ENCODE measurements around the gene CENPX. TPM values are rescaled to one million over a fixed set of nuclear protein-coding genes. Genes with fewer than 3 reads are reported as not detected.
A peak's percentile ranks its signal among the peaks of the same experiment; 100 is the strongest.

CENPX gene
- total and polyA plus RNA-seq, 8 donors = 14.0 to 62.4 (median 19.8) TPM

DNA sequence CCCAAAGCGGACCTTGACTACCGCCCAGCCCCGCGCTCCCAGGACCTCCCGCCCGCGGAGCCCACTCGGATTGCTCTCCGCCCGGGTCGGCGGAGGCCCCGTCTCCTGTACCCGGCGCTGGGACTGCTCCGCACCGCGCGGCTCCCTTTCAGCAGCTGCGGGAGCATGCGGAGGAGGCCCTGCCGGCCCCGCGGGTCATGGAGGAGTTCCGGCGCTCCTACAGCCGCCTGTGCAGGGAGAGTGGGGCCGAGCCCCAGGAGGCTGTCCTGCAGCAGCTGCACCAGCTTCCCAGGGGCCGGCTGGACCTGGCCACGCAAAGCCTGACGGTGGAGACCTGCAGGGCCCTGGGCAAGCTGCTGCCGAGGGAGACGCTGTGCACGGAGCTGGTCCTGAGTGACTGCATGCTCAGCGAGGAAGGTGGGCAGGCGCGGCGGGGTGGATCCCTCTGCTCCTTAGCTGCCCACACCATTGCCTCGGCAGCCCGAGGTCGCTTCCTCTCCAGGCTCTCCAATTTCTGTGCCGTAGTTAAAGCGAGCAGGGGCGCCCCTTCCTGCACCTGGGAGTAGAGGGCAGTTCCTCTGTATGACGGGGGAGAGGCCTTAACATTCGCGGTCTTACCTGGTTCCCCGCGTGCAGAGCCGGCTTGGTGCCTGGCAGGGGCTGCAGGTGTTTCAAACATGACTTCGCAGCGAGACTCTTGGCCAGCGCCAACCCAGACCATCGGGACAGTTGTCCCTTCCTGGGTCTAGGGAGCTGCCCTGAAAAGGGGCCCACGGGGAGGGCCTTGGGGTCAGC, 966 bp upstream of the CENPX start:
- ATAC-seq = peak; percentile 2 to 22 (median 6)
- no peak for FAIRE-seq
- TF ChIP-seq, protein P1, sequence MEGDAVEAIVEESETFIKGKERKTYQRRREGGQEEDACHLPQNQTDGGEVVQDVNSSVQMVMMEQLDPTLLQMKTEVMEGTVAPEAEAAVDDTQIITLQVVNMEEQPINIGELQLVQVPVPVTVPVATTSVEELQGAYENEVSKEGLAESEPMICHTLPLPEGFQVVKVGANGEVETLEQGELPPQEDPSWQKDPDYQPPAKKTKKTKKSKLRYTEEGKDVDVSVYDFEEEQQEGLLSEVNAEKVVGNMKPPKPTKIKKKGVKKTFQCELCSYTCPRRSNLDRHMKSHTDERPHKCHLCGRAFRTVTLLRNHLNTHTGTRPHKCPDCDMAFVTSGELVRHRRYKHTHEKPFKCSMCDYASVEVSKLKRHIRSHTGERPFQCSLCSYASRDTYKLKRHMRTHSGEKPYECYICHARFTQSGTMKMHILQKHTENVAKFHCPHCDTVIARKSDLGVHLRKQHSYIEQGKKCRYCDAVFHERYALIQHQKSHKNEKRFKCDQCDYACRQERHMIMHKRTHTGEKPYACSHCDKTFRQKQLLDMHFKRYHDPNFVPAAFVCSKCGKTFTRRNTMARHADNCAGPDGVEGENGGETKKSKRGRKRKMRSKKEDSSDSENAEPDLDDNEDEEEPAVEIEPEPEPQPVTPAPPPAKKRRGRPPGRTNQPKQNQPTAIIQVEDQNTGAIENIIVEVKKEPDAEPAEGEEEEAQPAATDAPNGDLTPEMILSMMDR (IDR thresholded peaks at IDR 0.05) = no peak
- Histone ChIP-seq H3K27ac (no peak overlapping the region), H3K4me3 (peak overlapping the region; percentile 73 to 95 (median 91)), H3K36me3 (no peaks in the 10 kb centered on the region), H3K4me1 (peaks cover 9 to 14% (median 11%) of the 10 kb centered on the region in 3 donors), H3K9me3 (no peaks in the 10 kb centered on the region), H3K27me3 (no peaks in the 10 kb centered on the region)
- DNase-seq = peak in 4 of 6 donors; percentile 37 to 74 (median 61)
- intact Hi-C loops (cut with DNase I) = loop anchor here in 1 of 3 donors (10.0 kb wide), 1 partner anchor 131 kb away; no protein-coding TSS in a partner anchor
- 2 to 3% methylated on average over 44 to 55 of the region's 55 CpGs for WGBS, 2 donors

DNA sequence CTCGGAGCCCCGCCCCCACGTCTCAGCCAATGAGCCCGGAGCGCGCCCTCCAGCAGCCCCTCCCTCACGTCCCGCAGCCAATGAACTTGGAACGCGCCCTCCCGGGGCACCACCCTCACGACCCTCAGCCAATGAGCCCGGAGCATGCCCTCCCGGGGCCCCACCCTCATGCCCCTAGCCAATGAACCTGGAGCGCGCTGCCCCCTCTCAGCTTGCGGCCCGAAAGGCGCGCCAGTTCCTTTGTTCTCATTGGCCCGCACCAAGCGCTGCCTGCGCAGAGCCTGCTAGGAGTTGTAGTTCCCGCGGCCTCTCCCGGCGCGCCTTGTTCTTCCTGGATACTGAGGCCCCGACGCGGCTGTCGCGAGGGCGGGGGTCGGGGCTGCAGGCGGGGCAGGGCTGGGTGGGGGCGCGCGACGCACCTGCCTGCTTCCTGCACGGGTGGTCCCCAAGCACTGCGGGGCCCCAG, 336 bp upstream of the CENPX start, which contains the start of gene LRRC45:
TSS of gene LRRC45 (plus strand) at position 325 of the 466 bp plus-strand sequence. CDS start 339 bp downstream, outside the sequence.
- 0 to 1% methylated on average over 22 to 42 of the region's 42 CpGs for WGBS, 2 donors
- FAIRE-seq (peak; percentile 89), DNase-seq (peak; percentile 99 to 100 (median 100)), ATAC-seq (peak; percentile 89 to 95 (median 91))
- Histone ChIP-seq H3K4me1 (peaks cover 9 to 14% (median 14%) of the 10 kb centered on the region in 3 donors), H3K27ac (peak within 1 kb of the TSS in 3 of 4 donors; percentile 50 to 58 (median 57)), H3K4me3 (peak within 1 kb of the TSS; percentile 92 to 96 (median 94)), H3K27me3 (no peaks in the 10 kb centered on the region), H3K9me3 (no peaks in the 10 kb centered on the region), H3K36me3 (no peaks in the 10 kb centered on the region)
- TF ChIP-seq, protein P1 (IDR thresholded peaks at IDR 0.05) = no peak
- intact Hi-C loops (cut with DNase I) = loop anchor here in 1 of 3 donors (10.0 kb wide), 1 partner anchor 132 kb away; no protein-coding TSS in a partner anchor

DNA sequence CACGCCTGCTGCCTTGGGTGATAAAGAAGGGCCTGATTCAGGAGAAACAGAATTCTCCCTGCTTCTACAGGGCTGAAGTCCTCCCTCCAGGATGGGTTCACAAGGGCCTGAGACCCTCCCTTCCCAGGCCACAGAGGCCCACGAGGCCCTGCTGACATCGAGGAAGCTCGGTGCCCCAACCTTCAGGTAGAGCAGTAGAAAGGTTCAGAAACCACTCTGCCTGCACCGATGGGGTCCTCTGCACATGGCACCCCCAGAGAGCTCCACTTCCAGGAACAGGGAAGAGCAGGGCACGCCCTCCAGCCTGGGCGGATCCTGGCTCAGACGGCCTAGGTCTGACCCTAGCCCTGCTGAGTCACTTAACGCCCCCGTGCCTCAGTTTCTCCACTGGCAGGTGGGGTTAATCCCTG, 773 bp downstream of the CENPX start:
- ATAC-seq (no peak), FAIRE-seq (no peak), DNase-seq (no peak)
- no peaks in the 10 kb centered on the region for H3K27me3 ChIP-seq
- TF ChIP-seq, protein P1 (IDR thresholded peaks at IDR 0.05) = no peak
- peak overlapping the region; percentile 91 to 96 (median 94) for H3K4me3 ChIP-seq
- no peak overlapping the region for H3K27ac ChIP-seq
- intact Hi-C loops (cut with DNase I) = loop anchor here in 1 of 3 donors (10.0 kb wide), 1 partner anchor 133 kb away; no protein-coding TSS in a partner anchor
- no peaks in the 10 kb centered on the region for H3K9me3 ChIP-seq
- H3K4me1 ChIP-seq = peaks cover 9 to 14% (median 14%) of the 10 kb centered on the region in 3 donors
- 4 to 10% methylated on average over 10 of the region's 10 CpGs for WGBS, 2 donors
- H3K36me3 ChIP-seq = no peaks in the 10 kb centered on the region

GRCh38 chr17:82021107-82021899, 1.4 kb downstream of the CENPX start:
- intact Hi-C loops (cut with DNase I) = loop anchor here in 1 of 3 donors (10.0 kb wide), 1 partner anchor 133 kb away; no protein-coding TSS in a partner anchor
- ATAC-seq (peak in 3 of 4 donors; percentile 34 to 43 (median 35)), DNase-seq (peak; percentile 68 to 92 (median 78)), FAIRE-seq (no peak)
- Histone ChIP-seq H3K9me3 (no peaks in the 10 kb centered on the region), H3K36me3 (no peaks in the 10 kb centered on the region), H3K27me3 (no peaks in the 10 kb centered on the region), H3K4me1 (peaks cover 9 to 14% (median 14%) of the 10 kb centered on the region in 3 donors), H3K4me3 (peak overlapping the region in 1 of 4 donors; percentile 95), H3K27ac (no peak overlapping the region)
- WGBS, 2 donors = 17 to 18% methylated on average over 25 of the region's 25 CpGs
- TF ChIP-seq, protein P1 (IDR thresholded peaks at IDR 0.05) = peak; percentile 15 to 71 (median 50)
